Spleen (tissue), 11 donors: ENCODE measurements around the gene RECK. TPM values are rescaled to one million over a fixed set of nuclear protein-coding genes. Genes with fewer than 3 reads are reported as not detected.

ENCODE experiments used
- DNase-seq: peaks from one replicate; pipeline ENCODE4 v3.0.0-alpha.2; 2020
- H3K27ac ChIP-seq, 8 donors: fragments of 200-600 bp; sonication (generic) in 7 of 8; 1 replicate in 4 of 8; 2 replicates in 4 of 8; pipeline versions ENCODE4 v1.5.0 to v1.8.0; 2016 to 2021; ENCODE audit warnings: inconsistent platforms in 4 of 8, mild to moderate bottlenecking in 4 of 8, moderate library complexity in 1 of 8
- H3K27me3 ChIP-seq, 7 donors: fragments of 200-600 bp; sonication (generic) in 6 of 7; replicated peaks in 1 of 7; 1 replicate in 4 of 7; 2 replicates in 3 of 7; pipeline versions ENCODE4 v1.5.0 to v1.8.0; 2016 to 2021; ENCODE audit warnings: inconsistent platforms in 3 of 7, mild to moderate bottlenecking in 1 of 7
- H3K36me3 ChIP-seq, 6 donors: fragments of 200-600 bp; sonication (generic) in 5 of 6; 1 replicate in 4 of 6; 2 replicates in 2 of 6; pipeline versions ENCODE4 v1.5.0 to v1.8.0; 2016 to 2021; ENCODE audit warnings: inconsistent platforms in 2 of 6
- H3K4me1 ChIP-seq, 6 donors: fragments of 200-600 bp; sonication (generic) in 5 of 6; 1 replicate in 3 of 6; 2 replicates in 3 of 6; pipeline versions ENCODE4 v1.5.0 to v1.8.0; 2016 to 2021; ENCODE audit warnings: inconsistent platforms in 3 of 6
- H3K4me3 ChIP-seq, 8 donors: fragments of 200-600 bp; sonication (generic) in 7 of 8; 1 replicate in 4 of 8; 2 replicates in 4 of 8; pipeline versions ENCODE4 v1.5.0 to v1.8.0; 2016 to 2021; ENCODE audit warnings: inconsistent platforms in 4 of 8, mild to moderate bottlenecking in 4 of 8, moderate library complexity in 2 of 8
- H3K9me3 ChIP-seq, 8 donors: fragments of 200-600 bp; sonication (generic) in 7 of 8; 1 replicate in 4 of 8; 2 replicates in 4 of 8; pipeline versions ENCODE4 v1.5.0 to v1.8.0; 2016 to 2021; ENCODE audit warnings: inconsistent platforms in 4 of 8
- POLR2A ChIP-seq, 3 donors: fragments of 450-650 bp; IDR thresholded peaks; one replicate each; pipeline ENCODE4 v1.5.1; 2017; ENCODE audit warnings: antibody characterized with exemption in 3 of 3, mild to moderate bottlenecking in 1 of 3
- POLR2AphosphoS5 ChIP-seq, 3 donors: sonication (generic); formaldehyde crosslinking; IDR thresholded peaks; one replicate each; pipeline ENCODE4 v1.5.1; 2017; ENCODE audit warnings: antibody characterized with exemption in 3 of 3
- whole genome bisulfite sequencing, 5 donors: extraction: QIAGEN DNeasy Blood & Tissue Kit in 3 of 5; methylation state at CpG; one replicate each; pipeline versions ENCODE4 v1.1.5 to v1.1.7; 2013 to 2018; 5-methylcytosine and 5-hydroxymethylcytosine counted together
- intact Hi-C: fragments of 100-400 bp; cut with DNase I; formaldehyde crosslinking; loops from one replicate; pipeline ENCODE4 v1.15.0; 2023; ENCODE audit warnings: low total_unique reads
- polyA plus RNA-seq, 3 donors: library from polyadenylated mRNA; stranded (reverse); fragments of 200-250 nt; gene quantifications; one replicate each; pipeline ENCODE4 v1.2.1, GENCODE V29; 2013
- total RNA-seq, 7 donors: library from RNA; depleted of rRNA in 3 of 7; stranded (reverse); fragments of >200 nt in 3 of 7; fragmentation: NEBNext Ultra II Directional in 4 of 7; extraction: Animal tissue kit (Norgen Biotek cat#: 25700) in 4 of 7; gene quantifications; one replicate each; pipeline versions ENCODE4 v1.1.0 to v1.2.1, GENCODE V29; 2016 to 2021
- TF ChIP-seq, protein P1 (sequence below), 11 experiments: fragments of 200-600 bp in 7 of 11; fragments of 450-650 bp in 4 of 11; sonication (generic) in 4 of 11; IDR thresholded peaks in 8 of 11; conservative IDR thresholded peaks in 3 of 11; 1 replicate in 7 of 11; 2 replicates in 4 of 11; pipeline versions ENCODE4 v1.4.0 to v1.8.0; 2016 to 2021; ENCODE audit warnings: antibody characterized with exemption in 11 of 11, inconsistent platforms in 4 of 11, mild to moderate bottlenecking in 1 of 11
- donor health status: healthy with polysubstance abuse.
- donor health status: DM: no; HTN: no; CAD: no; lungs with moderate emphysema.
- donor health status: DM: no; HTN: no; CAD: no.
- donor health status: Bipolar disorder and iron deficiency.
- donor health status: healthy.
- donor health status: DM: no; HTN: no; CAD: no.
- donor health status: DM: yes; HTN: yes; CAD: no.

RECK gene
- total and polyA plus RNA-seq, 10 donors: 2.7 to 16.0 (median 9.8) TPM

DNA sequence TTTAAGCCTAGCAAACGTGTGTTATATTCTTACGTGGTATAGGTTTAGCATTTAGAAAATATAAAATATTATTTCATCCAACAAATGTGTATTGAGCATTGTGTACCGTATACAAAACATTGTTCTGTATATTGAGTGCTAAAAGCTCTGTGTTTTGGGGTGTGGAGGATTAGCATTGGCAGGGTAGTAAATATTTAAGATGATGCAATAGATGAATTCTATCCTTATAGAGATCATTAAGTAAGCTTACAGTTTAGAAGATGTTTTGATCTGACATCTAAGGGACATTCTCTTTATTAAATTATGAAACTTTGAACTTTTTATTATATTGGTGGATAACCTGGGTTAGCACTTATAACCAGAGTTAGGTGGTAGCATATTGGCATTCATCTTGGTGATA, 51.3 kb downstream of the RECK start:
- Histone ChIP-seq H3K4me1 (peaks cover 0 to 16% (median 7%) of the 10 kb centered on the region in 6 donors), H3K27ac (no peak overlapping the region), H3K9me3 (peaks cover 0 to 11% (median 0%) of the 10 kb centered on the region in 8 donors), H3K4me3 (no peak overlapping the region), H3K36me3 (peaks cover 0 to 39% (median 0%) of the 10 kb centered on the region in 6 donors), H3K27me3 (no peaks in the 10 kb centered on the region)
- intact Hi-C loops: no loop called here
- 93 to 96% (median 95%) methylated on average over 3 of the region's 3 CpGs for WGBS, 5 donors
- TF ChIP-seq, protein P1, sequence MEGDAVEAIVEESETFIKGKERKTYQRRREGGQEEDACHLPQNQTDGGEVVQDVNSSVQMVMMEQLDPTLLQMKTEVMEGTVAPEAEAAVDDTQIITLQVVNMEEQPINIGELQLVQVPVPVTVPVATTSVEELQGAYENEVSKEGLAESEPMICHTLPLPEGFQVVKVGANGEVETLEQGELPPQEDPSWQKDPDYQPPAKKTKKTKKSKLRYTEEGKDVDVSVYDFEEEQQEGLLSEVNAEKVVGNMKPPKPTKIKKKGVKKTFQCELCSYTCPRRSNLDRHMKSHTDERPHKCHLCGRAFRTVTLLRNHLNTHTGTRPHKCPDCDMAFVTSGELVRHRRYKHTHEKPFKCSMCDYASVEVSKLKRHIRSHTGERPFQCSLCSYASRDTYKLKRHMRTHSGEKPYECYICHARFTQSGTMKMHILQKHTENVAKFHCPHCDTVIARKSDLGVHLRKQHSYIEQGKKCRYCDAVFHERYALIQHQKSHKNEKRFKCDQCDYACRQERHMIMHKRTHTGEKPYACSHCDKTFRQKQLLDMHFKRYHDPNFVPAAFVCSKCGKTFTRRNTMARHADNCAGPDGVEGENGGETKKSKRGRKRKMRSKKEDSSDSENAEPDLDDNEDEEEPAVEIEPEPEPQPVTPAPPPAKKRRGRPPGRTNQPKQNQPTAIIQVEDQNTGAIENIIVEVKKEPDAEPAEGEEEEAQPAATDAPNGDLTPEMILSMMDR (IDR thresholded peaks at IDR 0.05 in 8 of 11, conservative IDR thresholded peaks at IDR 0.05 in 3 of 11): no peak
- TF ChIP-seq POLR2A (IDR thresholded peaks at IDR 0.05): no peak
- no peak for TF ChIP-seq POLR2AphosphoS5 (IDR thresholded peaks at IDR 0.05)
- DNase-seq: no peak

DNA sequence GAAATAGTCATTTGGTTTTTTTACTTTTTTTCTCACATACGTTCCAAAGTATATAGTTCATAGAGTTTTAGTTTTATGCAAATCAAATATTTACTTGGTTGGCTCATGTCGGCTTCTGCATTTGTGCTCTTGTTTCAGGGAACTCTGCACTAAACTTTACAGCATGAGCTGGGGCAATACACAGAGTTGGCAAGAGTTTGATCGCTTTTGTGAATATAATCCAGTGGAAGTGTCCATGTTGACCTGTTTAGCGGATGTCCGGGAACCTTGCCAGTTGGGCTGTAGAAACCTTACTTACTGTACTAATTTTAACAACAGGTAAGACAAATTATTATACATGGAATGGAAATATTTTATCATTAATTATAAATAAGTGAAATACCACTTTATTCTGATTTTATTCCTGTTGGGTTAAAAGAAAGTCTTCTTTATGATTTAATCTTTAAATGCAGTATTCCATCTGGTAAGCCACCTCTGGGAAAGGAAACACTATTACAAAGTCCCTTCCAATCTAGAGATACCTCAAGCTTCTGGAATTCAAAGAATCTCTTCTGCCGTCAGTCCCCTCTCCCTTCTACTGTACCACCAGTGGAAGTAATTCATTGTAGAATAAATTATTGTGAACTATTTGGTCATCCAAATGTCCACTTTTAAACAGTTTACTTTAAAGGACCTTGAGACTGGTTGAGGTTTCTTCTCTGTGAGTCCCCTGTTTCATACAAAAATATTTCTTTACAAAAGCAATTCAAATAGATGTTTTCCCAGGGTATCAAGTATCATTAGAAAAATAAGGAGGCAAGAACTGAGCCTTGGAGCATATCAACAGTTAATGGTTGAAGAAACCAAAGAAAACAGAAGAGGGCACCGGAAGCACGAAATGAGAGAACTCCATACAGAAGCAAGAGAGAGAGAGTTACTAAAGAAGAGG, 54.6 kb downstream of the RECK start:
- peaks cover 0 to 9% (median 0%) of the 10 kb centered on the region in 8 donors for H3K9me3 ChIP-seq
- TF ChIP-seq, protein P1 (IDR thresholded peaks at IDR 0.05 in 8 of 11, conservative IDR thresholded peaks at IDR 0.05 in 3 of 11): no peak
- no peak for TF ChIP-seq POLR2A (IDR thresholded peaks at IDR 0.05)
- no peak for TF ChIP-seq POLR2AphosphoS5 (IDR thresholded peaks at IDR 0.05)
- DNase-seq: no peak
- intact Hi-C loops: no loop called here
- peak overlapping the region in 2 of 8 donors; percentile 9 to 78 for H3K27ac ChIP-seq
- H3K4me1 ChIP-seq: peaks cover 0 to 23% (median 11%) of the 10 kb centered on the region in 6 donors
- no peaks in the 10 kb centered on the region for H3K27me3 ChIP-seq
- 75 to 86% (median 81%) methylated on average over 8 of the region's 8 CpGs for WGBS, 5 donors
- H3K4me3 ChIP-seq: no peak overlapping the region
- peaks cover 0 to 8% (median 0%) of the 10 kb centered on the region in 6 donors for H3K36me3 ChIP-seq

- H3K4me3 ChIP-seq: no peak overlapping the region
- intact Hi-C loops: no loop called here
- peak overlapping the region in 6 of 8 donors; percentile 9 to 78 (median 66) for H3K27ac ChIP-seq
- H3K36me3 ChIP-seq: peaks cover 0 to 1% (median 0%) of the 10 kb centered on the region in 6 donors
- H3K4me1 ChIP-seq: peaks cover 0 to 23% (median 11%) of the 10 kb centered on the region in 6 donors
- H3K9me3 ChIP-seq: peaks cover 0 to 2% (median 0%) of the 10 kb centered on the region in 8 donors
- H3K27me3 ChIP-seq: no peaks in the 10 kb centered on the region
- TF ChIP-seq, protein P1 (IDR thresholded peaks at IDR 0.05 in 8 of 11, conservative IDR thresholded peaks at IDR 0.05 in 3 of 11): no peak
- no peak for TF ChIP-seq POLR2AphosphoS5 (IDR thresholded peaks at IDR 0.05)
- no peak for TF ChIP-seq POLR2A (IDR thresholded peaks at IDR 0.05)
- WGBS, 5 donors: 95 to 100% (median 100%) methylated on average over 1 of the region's 1 CpG
- no peak for DNase-seq
These were observed 55.3 kb downstream of the RECK start for GRCh38 chr9:36092014-36092413.
